HG03159 (cell line): ENCODE results near the gene PER1.
"Not testable (repeated sequence)": the region's sequence is repeated elsewhere in the genome, so short reads cannot be mapped to it uniquely, and the experiment has no call there.

Experiments used
- ATAC-seq: cut with Tn5 transposase; IDR thresholded peaks from one replicate; pipeline ENCODE4 v1.9.1; 2021; ENCODE audit warnings: mild to moderate bottlenecking, moderate library complexity; ENCODE audit not compliant: unreplicated experiment

Gene PER1

DNA sequence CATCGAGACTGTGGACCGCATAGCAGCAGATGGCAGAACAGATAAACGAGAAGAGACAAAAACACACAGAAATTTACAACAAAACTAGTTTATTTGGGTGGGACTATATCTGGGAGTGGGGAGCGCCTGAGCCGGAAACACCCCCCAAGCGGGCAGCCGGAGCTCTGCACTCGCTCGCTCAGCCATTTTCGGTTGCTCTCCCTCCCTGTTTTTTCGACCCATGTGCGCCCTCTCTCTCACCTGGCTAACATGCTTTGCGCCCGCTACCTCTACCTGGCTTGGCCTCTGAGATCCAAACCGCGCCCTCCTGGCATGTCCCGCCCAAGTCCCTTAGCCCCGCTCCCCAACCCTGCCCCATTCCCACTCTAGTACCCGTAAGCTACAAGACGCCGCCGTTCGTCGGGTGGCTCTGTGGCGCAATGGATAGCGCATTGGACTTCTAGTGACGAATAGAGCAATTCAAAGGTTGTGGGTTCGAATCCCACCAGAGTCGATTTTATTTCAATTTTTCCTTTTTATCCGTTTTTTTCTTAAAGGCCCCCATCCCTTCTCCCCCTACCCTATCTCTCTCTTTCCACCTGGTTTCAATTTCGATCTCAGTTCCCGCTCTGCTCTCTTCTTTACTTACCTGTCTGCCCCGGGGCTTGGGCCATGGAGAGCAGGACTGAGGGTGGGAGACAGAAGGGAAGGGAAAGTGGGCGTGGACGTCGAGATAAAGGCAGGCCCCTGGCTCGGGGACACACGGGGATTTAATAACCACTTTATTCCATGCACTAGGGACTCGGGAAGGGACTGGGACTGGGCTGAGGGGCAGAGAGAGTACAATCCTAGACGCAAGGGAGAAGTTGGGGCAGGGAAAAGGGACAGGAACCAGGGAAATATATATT, 31.4 kb downstream of the PER1 start:
- no peak for ATAC-seq

DNA sequence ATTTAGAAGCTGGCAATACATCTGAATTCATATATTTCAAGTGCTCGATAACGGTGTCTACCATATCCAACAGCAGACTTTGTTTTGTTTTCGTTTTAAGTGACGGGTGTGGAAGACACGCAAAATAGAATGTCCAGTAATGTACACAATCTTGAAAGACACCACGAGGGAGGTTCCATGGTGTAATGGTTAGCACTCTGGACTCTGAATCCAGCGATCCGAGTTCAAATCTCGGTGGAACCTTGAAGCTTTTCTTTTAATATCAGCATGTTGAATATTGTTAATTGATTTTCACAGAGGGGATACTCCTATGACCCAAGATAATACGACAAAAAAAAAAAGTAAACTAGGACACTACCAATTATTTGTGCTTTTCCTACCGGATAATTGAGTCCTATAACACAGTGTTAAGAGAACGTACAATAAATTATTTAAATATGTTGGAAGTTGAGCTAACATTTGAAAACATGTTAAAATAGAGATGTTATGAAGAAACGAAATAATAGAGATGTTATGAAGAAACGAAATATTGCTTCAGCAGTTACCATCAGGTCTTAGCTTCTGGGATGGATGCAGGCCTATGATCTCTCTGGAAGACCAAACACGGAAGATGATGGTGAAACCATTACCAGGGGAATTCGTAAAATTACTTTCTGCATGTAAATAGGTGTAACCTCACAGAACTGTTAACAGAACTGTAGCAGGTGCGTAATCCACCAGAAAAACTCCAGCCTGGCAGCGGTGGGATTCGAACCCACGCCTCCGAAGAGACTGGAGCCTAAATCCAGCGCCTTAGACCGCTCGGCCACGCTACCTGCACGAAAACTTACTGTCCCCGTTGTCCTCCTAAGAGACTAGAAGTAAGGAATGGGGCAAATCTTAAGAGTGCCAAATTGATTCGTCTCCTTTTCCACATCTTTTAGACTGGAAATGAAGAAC, 32.4 kb downstream of the PER1 start:
- no peak for ATAC-seq

DNA sequence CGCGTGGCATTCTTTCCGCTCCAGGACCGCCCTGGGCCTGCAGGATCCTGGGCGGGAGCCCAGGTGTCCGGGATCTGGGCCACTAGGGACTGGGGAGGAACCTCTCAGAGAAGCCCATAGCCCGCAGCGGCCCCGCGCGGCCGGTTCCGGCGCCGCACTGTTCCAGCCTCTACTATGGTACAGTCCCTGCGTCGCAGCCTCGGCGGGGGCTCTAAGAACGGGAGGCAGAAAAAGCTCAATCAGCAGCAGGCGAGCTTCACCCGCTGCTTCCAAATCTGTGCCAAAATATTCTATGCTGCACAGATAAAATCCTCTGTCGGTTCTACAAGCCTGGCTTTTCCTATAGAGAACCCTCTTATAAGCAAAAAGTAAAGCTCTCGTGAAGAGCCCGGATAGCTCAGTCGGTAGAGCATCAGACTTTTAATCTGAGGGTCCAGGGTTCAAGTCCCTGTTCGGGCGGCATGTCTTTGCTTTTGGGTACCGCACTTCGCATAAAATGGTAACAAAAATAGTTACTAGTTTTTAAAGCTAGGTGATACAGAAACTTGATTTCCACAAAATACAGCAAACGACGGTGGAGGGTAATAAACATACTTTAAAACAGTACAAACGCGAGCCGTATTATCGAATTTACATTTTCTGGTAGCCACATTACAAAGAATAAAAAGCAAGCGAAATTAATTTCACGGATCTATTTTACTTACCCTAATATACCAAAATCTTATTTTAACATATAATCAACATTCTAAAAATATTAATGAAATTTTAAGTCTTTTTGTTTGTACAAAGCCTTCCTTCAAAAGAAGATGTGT, 33.2 kb downstream of the PER1 start:
- peak; percentile 40 for ATAC-seq

DNA sequence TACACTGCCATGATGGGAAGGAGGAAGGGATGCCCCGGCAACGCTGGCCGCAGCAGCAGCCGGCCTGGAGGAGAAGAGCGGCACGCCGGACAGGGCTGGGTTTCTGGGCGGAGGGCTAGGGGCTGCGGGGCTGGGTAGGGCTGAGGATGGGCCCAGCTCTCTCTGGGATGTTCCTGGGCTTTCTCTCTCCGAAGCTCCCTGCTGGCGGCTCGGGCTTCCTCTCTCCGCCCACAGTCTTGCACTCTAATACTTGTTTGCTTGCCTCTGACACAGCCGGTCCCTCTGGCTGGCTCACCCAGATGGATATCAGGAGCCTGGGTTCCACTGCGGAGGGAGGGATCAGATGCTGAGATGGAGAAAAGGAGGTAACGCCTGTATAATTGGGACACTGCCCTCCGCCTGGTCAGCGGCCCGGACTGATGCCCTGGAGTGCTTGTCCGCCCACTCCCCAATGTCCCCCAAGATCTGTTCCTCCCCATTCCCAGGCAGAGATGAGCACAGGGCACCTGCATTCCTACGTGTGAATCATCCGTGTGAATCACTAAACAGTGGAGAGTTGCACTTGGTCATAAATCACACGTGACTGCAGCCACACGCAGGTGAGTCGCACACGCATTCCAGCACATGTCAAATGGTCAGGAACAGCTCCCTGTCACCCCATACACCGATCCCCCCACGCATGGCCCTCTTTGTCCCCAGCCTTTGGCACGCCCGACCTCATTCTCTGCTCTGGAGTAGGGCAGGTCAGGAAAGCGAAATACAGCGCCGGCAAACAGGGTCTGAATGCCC, 34.0 kb downstream of the PER1 start, which contains the start of gene ALOXE3:
Gene ALOXE3 (minus strand): TSS at position 535 of the 789 bp plus-strand sequence. CDS start 524 bp downstream, at position 11.
- ATAC-seq = no peak

DNA sequence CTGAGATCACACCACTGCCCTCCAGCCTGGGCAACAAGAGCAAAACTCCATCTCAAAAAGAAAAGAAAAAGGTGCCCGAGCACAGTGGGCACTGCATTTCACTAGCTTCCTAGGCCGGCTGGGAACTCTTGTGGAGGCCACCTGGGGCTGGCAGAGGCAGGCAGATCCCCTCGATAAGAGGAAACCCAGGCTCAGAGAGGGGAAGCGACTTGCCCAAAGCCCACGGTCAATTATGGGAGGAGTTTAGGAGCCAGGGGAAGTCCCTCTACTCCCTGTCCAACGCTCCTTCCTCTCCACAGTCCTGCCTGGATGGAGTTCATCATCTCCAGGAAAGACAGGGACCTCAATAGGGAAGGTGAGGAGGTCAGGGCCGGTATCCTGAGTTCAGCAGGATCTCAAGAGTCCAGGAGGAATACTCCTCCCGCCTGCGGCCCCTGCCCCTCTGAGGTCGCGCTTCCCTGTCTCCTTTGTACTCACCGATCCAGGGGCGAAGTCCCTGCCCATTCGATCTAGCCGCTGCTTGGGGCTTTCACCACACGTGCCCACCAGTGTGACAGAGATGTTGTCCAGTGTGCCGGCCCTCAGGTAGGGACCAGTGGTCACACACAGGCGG, 34.7 kb downstream of the PER1 start:
- no peak for ATAC-seq

DNA sequence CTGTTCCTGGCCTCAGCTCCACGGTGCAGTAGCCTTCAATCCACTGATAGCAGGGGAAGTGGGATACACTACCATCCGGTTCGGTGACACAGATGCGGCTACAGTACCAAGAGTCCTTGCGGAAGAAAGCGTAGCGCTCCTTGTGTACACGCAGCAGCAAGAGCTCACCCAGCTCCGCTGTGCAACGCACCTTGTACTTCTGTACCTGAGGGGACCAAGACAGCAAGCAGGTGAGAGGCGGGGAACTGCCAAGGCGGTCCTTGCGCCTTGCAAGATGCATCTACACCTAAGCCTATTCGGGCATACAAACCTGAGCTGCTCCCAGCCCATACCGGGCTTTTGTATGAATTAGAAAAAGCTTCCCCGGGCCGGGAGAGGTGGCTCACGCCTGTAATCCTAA, 35.4 kb downstream of the PER1 start:
- no peak for ATAC-seq

DNA sequence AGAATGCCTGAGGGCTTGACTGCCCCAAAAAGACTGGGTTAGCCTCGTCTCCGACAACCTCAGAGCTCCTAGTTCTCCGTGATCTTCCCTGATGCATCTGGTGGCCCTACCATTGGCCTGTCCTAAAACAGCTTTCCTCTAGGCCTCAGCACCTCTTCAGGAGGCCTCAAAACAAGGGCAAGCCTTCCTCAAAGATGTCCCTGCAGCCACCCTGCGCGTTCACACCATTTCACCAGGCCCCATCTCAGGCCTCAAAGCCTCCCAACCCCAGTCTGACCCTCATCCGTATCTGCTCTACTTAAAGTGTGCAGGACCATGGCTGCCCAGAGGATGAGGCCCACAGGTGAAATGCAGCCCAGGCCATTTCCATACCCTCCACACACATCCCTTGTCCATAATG, 41.3 kb downstream of the PER1 start:
- ATAC-seq = no peak

DNA sequence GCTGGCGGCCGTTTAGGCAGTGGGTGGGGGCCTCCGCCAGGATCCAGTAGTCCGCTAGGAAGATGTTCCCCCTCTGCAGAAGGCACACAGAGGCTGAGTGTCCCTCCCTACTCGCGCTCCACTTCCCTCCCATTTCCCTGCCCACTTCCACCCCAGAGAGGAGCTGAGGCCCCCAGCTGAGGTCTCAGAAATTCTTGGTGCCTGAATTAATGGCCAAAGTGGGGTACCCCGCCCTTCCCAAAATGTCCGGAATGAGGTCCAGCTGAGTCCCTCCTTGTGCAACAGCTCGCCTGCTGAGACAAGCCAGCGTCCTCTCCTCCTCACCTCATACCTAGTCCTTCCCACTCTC, 41.8 kb downstream of the PER1 start:
- ATAC-seq = no peak

DNA sequence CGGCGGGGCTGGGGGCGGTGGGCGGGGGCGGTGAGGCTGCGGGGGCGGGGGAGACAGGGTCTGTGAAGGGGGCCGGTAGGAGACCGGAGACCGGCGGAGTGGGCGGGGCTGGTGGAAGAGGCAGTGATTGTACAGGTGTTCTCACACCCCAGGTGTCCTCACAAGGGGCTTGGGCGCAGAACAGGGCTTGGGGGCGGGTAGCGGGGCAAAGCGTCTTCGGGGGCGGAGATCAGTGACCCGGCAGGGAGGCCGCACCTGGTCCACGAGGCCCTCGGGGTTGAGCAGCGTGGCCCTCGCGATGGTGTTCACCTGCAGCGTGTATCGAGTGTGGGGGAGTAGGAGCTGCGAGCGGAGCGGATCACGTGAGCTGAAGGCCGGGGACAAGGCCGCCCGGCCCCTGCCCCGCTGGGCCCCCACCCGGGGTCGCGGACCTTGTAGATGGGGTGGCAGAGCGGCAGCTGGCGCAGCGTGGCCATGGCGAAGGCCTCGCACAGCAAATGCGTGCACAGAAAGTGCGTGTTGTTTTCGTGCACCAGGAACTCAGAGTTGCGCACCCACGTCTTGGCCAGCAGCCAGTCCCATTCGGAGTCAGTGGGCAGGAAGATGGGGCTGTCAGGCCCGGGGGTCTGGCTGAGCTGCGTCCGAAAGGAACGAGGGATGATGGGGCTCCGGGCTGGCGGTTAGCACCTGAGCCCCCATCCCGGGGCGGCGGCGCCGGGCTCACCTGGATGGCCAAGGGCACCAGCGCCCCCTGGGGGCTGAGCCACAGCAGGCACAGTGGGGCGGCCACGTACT, 42.3 kb downstream of the PER1 start:
- ATAC-seq = no peak

DNA sequence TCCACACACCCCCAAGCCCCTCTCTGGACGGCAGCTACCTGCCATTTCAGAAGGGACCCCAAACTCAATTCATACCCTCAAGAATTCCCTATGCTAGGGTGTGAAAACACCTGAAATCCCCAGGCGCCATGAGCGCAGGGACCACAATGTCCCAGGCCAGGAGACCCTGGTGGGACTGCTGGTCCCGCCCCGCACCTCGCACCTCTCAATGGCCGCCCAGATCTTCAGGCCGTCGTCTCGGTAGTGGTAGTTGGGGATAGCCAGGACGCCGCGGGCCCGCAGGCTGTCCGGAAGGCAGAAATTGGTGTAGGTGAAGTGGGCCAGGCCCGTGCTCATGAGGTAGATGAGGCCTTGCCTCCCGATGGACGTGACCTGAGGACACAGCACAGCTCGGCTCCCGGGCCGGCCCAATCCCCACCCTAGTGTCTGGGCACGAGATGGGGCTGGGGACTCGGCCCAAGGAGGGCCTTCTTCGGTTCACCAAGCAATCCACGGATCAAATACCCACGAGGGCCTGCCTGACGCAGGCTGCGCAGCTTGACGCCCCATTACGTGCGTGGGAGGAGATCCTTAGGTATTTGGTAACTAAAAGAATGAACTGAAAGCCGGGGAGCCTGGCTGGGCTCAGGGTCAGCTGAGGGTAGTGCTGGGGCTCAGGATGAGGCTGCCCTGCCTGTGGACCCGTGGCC, 43.1 kb downstream of the PER1 start:
- ATAC-seq = no peak

DNA sequence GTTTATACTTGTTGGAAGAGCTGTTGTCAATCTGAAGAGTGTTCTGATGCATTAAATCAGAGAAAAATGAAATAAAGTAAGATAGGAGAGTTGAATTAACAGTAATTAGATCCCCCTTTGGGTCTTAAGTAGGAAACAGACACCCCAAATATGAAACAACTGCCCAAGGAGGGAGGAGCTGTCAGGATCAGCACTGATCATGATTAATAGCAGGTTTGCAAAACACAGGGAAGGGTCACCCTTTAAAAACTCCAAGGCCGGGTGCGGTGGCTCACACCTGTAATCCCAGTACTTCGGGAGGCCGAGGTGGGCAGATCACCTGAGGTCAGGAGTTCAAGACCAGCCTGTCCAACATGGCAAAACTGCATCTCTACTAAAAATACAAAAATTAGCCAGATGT, 45.2 kb downstream of the PER1 start:
- ATAC-seq = not testable (repeated sequence)

DNA sequence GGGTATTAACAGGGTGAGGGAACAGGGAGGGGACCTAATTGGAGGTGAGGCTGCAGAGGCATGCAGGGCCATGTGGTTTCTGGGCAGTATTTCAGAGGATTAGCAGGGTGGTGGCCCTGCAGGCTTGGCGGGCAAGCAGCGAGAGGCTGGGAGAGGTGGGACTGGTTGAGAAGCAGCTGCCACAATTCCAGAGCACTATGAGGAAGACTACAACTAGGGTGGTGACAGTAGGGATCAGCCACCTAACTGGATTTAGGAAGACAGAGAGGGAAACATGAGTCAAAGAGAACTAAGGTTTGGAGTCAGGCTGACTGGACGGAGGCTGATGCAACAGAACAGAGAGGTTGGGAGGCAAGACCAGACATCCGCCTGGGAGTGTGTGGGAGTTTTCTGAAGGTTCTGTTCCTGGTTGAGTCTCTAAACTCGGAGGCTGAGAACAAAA, 46.2 kb downstream of the PER1 start:
- no peak for ATAC-seq

DNA sequence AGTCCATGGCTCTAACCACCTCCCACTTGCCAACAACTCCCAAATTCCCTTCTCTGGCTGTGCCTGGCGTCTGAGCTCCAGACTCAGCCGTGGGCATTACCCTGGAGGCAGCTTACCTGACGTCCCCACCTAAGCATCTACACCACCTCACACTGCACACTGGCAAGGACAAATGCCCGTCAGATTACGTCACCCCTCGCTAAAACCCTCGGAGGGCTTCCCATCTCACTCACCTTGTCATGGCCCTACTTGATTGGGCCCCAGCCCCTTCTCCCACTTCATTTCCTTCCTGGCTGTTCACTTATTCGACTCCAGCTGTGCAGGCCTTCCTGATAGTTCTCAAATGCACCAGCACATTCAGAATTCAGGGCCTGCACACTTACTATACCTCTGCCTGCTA, 47.3 kb downstream of the PER1 start:
- ATAC-seq = no peak

DNA sequence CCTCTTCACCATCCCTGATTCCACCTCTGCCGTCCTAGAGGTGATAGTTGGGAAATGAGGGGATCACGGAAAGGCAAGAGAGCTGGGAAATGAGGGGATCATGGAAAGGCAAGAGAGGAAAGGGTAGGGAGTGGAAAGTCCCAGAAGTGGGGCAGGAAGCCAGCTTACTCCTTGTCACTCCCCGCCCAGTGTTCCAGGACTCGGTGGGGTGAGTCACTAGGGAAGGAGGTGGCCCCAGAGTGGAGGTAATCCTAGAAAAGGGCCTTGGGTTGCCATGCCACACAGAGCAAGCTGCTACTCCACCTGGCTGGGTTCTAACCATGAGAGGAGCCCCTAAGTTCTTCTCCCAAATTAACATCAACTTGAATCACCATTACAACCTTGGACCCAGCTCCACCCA, 48.7 kb downstream of the PER1 start:
- ATAC-seq = no peak

DNA sequence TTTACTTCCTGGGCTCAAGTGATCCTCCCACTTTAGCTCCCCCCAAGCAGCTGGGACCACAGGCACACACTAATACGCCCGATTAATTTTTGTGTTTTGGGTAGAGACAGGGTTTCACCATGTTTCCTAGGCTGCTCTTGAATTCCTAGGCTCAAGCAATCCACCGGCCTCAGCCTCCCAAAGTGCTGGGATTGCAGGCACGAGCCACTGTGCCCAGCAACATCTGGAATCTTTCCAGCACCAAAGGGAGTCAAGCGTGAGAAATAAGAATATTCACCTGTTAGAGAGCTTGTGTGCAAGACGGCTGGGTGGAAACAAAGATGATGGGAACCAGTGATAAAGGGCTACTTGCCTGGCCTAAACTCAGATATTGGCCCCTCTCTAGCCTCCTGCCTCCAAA, 50.5 kb downstream of the PER1 start:
- ATAC-seq = no peak

DNA sequence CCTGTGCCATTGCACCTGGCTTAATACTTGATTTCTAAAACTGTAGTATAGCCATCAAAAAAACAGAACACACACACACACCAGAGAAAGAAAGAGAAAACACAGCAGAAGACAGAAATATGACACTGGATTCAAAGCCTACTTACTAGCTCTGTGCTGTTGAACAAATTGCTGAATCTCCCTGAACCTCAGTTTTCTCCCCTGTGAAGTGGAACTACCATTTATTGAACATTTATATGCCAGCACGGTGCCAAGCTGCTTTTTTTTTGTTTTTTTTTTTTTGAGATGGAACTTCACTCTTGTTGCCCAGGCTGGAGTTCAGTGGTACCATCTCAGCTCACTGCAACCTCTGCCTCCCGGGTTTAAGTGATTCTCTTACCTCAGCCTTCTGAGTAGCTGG, 51.4 kb downstream of the PER1 start:
- no peak for ATAC-seq

DNA sequence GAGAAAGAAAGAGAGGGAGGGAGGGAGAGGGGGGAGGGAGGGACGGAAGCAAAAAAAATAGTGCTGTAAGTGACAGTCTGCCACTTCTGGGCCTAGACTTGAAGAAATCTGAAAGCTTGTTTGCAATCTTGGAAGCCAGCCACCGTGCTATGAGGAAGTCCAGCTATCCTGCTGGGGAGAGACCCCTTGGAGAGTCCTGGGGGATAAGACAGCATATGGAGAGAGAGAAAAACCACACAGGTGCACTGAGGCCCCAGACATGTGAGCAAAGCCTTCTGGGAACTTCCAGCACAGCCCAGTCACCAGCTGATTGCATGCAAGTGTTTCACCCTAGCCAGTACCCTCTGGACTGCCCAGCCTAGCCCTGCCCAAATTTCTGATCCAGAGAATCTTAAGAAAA, 52.1 kb downstream of the PER1 start:
- ATAC-seq = no peak

DNA sequence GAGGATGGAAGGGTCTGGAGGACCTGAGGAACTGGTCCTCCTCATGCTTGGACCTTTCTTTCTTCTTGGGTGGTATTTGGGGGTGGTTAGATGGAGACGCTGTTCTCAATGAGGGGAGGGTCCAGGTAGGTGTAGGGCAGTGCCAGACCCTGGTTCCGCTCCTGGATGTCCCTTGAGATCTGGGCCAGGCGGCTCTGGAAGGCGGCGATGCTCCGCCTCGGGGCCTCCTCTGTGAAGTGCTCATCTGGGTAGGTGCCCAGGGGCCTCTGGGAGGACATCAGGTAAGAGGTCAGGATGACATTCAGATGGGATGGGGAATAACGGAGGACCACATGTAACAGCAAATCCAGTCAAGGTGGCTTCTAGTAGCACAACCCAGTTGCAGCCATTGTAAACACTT, 55.7 kb downstream of the PER1 start:
- ATAC-seq = no peak
